22Rv1 (cell line): Measurements from ENCODE around the gene MORN5.

Experiments
- H3K27ac ChIP-seq: fragments of 450-650 bp; 2 replicates; pipeline ENCODE4 v1.5.1; 2017
- ZFX ChIP-seq: fragments of 450-650 bp; IDR thresholded peaks from 2 replicates; pipeline ENCODE4 v1.6.1; 2017; ENCODE audit warnings: antibody characterized with exemption, borderline replicate concordance
- TF ChIP-seq, protein P1 (sequence below): fragments of 450-650 bp; IDR thresholded peaks from 2 replicates; pipeline ENCODE4 v1.5.1; 2017; ENCODE audit warnings: mild to moderate bottlenecking

Gene MORN5

GRCh38 chr9:122209451-122209850, 49.7 kb downstream of the MORN5 start:
- TF ChIP-seq, protein P1, sequence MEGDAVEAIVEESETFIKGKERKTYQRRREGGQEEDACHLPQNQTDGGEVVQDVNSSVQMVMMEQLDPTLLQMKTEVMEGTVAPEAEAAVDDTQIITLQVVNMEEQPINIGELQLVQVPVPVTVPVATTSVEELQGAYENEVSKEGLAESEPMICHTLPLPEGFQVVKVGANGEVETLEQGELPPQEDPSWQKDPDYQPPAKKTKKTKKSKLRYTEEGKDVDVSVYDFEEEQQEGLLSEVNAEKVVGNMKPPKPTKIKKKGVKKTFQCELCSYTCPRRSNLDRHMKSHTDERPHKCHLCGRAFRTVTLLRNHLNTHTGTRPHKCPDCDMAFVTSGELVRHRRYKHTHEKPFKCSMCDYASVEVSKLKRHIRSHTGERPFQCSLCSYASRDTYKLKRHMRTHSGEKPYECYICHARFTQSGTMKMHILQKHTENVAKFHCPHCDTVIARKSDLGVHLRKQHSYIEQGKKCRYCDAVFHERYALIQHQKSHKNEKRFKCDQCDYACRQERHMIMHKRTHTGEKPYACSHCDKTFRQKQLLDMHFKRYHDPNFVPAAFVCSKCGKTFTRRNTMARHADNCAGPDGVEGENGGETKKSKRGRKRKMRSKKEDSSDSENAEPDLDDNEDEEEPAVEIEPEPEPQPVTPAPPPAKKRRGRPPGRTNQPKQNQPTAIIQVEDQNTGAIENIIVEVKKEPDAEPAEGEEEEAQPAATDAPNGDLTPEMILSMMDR = no peak
- TF ChIP-seq ZFX = no peak
- no peak overlapping the region for H3K27ac ChIP-seq

GRCh38 chr9:122212473-122213004, 52.8 kb downstream of the MORN5 start:
- no peak for TF ChIP-seq ZFX
- TF ChIP-seq, protein P1 = no peak
- no peak overlapping the region for H3K27ac ChIP-seq

DNA sequence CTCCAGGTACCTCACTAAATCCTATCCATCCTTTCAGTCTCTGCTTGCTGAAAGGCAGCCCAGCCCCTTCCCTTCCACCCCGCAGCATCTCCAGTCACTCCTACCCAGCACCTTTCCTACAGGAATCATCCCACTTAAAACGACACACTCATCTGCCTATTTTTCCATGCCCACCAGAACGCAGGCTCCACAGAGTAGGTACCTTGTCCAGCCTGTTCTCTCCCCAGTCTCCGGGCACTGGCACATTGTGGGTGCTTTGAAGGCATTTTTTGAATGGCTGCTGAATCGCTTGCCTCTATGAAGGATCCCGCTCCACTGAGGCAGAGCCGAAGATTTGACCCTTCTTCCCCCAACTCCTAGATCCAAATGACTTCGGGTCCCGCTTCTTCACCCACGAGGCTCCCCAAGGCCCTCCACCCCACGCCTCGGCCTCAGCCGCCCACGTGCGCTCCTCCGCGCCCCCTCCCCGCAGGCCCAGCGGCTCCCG, 53.4 kb downstream of the MORN5 start:
- peak overlapping the region; percentile 44; the same call in 1 of the 2 replicates for H3K27ac ChIP-seq
- TF ChIP-seq ZFX = no peak

DNA sequence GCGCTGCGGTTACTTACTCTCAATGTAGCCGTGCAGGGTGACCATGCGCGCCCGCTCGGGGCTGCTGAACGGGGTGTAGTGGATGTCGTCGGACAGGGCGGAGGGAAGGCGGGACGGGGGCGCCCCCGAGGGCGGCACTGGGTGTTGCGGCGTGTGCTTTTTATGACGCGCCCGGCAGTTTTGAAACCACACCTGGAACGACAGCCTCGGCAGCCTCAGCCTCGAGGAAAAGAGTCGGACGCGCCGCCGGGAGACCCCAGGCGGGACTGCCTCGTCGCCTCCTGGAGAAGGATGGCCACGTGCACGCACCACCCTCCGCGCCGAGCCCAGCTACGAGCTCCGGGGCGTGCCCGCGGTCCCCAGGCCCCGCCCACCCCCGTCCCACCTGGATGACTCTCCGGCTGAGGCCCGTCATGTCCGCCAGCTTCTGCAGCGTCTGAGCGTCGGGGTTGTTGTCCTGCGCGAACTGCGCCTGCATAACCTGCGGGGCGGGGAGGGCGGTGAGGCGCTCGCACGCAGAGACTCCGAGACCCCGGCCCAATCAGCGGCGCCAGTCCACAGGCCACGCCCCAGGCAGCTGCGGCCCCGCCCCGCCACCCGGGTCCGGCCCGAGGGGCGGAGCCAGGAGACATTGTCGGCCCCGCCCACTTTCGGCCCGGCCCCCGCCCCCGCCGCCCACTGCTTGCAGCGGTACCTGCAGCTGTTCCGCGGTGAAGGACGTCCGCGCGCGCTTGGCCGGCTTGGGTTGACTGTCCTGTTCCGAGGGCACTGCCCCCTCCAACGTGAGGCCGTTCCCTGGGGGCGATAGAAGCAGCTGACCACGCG, 54.1 kb downstream of the MORN5 start:
- no peak for TF ChIP-seq ZFX
- TF ChIP-seq, protein P1 = no peak
- peak overlapping the region; percentile 44; the same call in 1 of the 2 replicates for H3K27ac ChIP-seq

DNA sequence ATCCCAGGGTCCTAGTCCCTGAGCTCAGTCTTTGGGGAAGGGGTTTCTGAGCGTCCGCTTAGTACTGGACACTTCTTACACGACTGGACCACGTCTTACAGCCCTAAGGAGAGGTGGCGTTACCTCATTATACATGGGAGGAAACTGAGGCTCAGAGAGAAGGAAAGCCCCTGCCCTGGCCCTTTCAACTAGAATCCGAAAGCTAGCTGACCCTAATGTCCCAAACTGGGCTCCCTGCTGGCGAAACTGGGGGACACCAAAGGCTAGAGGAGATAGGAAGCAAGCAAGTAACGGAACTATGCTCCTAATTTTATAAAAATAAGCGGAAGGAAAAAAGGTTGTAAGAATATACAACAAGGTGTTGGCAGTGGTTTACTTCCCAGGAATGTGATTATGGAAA, 54.8 kb downstream of the MORN5 start:
- TF ChIP-seq, protein P1 = no peak
- no peak for TF ChIP-seq ZFX
- no peak overlapping the region for H3K27ac ChIP-seq

DNA sequence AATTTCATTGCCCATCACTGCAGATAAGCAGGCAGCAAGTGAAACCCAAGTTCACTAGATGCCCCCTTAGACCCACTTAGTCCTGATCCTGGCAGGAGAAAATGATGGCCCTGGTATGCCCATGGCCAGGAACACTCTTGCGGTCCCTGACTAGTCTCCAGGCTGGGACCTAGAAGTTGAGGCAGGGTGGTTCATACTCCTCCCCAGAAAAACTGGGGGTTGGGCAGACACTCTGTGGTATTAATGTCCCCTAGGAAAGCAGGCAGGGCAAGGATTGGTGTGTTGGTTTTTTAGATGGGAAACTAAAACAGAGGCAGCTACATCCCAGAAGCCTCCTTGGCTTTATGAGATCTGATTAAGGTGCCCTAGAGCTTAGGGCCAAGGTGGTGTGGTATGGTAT, 56.0 kb downstream of the MORN5 start:
- no peak for TF ChIP-seq ZFX
- TF ChIP-seq, protein P1 = no peak
- no peak overlapping the region for H3K27ac ChIP-seq

GRCh38 chr9:122216138-122216797, 56.6 kb downstream of the MORN5 start:
- TF ChIP-seq, protein P1 = no peak
- no peak for TF ChIP-seq ZFX
- H3K27ac ChIP-seq = no peak overlapping the region
